GM19463 (cell line): ENCODE data around the gene COPS8.

ENCODE experiments used
- ATAC-seq: cut with Tn5 transposase; IDR thresholded peaks from one replicate; pipeline ENCODE4 v1.9.1; 2021; ENCODE audit warnings: mild to moderate bottlenecking, moderate library complexity; ENCODE audit not compliant: unreplicated experiment

COPS8 gene

DNA sequence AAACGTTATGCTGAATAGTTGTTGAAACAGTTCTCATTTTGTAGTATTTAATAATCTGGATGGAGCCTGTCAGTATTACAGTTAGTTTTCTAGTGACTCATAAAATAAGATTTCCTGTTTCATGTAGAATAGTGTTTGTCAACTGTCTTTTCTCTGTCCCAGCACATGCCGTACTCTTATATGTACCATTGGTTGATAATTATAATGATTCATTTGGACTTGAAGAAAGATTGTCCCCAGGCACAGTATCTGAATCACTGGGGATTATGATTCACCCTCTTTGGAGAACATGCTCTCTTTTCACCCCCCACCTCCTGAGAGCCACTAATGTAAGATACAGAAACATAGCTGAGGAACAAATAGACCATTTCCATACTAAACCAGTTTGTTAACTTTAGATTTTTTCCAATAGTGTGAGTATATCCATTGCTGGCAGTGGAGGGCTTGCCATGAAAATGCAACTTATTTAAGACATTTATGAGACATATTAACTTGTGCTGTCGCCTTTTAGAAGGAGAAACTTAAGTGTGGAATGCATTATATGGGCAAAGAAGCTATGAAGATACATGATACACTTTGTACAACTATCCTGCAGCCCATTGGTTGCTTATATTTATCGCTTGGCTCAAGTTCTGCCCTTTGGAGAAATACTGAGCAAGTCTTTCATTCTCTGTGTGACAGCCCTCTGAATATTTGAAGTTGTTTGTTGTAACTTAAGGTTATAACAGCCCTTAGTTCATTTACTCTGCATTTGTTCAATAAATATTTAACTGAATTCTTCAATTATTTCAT is 12.4 kb downstream of the COPS8 start:
- no peak for ATAC-seq

DNA sequence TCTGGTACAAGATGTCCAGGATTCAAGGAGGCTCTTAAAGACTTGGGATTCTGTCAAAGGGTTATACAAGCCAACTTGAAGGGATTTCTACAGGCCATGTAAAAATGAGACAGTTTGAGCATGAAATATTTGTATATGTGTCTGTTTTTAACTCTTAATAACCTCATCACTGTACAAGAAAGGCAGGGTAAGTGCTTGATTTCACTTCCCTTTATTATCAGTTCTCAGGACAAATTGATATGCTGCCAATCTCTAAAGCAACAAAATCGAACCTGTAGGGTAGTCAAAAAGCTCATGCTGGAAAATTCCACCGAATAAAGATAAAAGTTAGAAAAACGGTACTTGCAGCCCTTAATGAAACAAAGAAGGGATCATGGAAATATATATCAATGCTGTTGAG is 14.1 kb downstream of the COPS8 start:
- ATAC-seq, result no peak

DNA sequence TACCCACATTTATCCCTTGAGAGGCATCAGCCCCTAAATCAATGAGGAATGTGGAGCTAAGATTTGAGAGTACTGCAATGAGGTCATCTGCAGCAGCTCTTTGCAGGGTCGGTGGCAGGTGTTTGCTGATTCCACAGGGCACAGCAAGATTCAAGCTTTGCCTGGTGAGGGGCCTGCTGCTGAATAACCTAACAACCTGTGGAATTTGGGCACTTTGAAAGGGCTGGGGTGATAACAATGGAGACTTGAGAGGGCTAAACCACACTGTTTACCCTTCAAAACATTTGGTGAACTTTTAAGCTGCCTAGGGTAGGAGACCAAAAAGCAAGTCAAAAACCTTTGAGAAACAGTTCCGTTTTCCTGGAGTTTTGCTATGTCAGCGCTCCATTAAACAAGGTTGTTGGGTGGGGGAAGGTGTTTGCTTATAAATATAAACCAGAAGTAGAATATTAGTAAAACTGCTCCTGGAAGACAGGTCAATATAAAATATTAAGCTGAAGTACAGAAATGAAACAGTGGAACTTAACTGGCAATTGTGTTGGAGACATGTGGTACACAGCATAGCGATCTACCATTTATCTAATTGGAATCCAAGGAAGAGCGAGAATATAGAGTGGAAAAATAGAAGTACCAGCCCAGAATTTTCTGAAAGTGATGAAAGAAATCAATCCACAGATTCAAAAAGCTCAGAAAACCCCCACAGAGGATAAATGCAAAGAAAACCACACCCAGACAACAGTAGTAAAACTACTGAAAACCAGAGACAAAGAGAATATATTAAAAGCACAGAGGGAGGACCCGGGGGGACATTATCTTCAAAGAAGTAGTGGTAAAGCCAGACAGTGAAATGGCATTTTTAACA is 15.7 kb downstream of the COPS8 start:
- ATAC-seq, result no peak

DNA sequence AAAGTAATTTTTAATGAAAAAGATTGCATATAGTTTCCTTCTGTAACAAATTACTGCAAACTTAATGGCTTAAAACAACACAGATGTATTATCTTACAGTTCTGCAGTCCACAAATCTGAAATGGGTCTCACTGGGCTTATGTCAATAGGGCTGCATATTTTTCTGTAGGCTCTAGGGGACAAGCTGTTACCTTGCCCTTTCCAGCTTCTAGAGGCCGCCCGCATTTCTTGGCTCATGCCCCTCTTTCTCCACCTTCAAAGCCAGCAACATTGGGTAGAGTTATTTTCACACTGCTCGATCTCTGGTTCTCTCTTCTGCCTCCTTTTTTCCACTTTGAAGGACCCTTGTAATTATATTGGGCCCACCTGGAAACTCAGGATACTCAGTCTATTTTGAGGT is 16.7 kb downstream of the COPS8 start:
- ATAC-seq, result no peak

DNA sequence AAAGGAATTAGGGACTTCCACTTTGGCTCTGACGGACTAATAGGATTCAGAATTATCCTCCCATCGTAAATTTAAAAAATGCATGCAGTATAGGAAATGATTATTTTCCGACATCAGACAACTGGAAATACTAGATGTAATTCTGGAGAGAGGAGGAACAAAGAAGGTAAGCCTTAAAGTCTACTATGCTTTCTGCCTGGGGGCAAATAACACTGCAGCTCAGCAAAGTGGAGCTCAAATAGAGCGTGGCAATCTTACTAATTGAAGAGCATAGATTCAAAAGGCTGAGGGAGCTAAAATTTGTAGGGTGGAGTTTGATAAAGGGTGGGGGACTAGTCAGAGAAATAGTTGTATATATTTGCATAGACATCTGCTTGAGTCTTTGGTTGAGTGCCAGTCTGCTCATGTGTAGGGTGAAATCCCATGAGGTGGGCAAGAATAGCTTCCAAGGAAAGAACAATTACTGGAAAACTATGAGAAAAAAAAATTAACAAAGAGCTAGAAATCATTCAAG is 23.8 kb downstream of the COPS8 start:
- ATAC-seq, result no peak

DNA sequence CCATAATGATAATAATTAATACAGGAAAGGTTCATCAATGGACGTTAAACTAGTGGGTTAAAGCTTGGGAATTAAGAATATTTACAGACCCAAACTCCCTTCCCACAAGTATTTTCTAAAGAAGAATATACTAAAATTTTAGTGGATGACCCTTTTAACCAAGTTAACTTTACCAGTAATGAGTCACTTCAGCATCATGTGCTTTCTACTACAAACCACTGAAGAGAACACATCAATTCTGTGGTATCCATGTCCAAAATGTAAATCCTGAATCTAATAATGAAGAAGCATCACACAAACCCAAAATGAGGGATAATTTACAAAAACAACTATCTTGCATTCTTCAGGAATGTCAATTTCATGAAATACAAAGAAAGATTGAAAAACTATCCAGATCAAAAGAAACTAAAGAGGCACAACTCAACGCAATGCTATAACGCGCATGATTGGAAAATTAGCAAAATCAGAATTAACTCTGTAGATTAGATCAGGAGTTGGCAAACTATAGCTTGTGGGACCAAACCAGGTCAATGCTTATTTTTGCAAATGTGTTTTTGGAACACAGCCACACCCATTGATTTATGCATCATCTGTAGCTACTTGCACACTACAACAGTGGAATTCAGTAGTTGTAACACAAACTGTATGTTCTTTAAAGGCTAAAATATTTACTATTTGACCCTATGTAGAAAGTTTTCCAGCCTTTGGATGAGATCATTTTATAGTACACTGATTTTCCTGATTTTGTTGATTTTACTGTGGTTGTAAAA is 27.5 kb downstream of the COPS8 start:
- no peak for ATAC-seq

DNA sequence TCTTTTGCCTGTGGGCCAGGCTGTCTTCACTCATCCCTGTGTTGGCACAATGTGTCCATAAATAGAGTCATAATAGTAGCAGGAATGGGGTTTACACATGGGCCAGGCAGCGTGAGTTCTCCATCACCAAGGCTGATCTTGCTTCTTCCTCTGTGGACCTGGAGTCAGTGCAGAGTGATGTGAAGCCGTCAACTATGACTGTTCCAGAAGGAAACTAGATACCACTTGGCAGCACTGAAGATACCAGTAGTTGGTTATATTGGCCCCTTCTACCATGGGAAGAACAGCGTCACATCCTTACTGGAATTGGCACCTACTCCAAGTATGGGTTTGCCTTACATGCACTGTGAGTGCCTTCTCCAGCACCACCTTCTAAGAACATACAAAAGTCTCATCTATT is 30.2 kb downstream of the COPS8 start:
- no peak for ATAC-seq

DNA sequence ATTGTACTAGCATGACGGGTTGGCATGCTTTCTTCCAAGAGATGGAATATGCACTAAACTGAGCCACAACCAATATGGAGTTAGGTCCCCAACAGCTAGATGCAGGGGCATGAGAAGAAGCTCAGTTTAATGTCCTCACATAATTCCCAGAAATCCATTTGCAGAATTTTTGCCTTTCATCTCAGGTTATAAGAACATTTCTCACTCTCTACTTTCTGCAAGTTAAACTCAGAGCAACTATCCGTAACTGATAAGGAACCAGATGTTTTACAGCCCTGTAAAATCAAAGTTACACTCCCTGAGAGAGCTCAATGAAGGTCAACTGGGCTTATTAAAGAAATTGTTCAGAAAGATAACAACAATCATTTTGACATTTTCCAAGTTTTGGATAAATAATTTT is 30.7 kb downstream of the COPS8 start:
- ATAC-seq, result no peak

DNA sequence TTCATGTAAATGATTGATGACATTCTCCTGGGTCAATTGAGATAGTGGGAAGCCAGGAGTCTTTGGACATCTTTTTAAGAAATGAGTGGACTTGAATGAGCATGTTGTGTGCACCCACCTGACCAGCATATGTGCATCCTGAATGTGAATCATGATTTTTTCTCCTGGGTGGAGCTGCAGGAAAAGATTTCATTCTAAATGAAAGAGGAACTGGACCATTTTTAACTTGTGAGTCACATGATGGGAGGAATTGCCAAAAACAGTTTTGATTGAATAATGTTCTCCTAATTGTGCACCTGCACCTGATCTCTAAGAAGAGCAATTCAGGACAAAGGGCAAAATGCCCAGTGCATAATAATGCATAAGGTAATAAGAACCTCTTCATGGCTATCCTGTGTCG is 32.3 kb downstream of the COPS8 start:
- ATAC-seq, result no peak

DNA sequence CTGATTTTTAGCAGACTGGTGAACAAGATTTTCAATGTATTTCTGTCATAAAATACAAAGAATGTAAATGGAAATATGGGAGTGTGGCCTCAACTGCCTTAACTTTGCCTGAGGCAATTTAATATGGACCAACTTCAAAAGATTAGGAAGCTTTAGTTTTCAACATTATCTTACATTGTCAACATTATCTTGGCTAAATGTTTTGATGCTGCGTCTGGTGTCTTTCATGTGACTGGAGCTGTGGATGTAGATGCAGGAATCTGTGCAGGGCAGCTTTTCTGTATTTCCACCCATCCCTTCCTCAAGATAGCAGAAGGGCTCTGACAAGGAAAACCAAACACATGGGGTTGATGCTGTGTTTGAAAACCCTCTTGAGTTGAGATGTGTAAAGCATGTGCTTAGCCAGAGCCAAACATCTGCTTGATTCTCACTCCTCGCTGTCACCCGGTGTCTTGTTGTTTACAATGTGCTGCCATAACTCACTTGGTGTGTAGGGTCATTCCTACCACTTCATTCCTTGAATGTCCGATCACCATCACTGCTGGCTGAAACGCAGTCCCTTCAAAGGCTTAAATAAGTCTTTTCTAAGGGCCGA is 33.0 kb downstream of the COPS8 start:
- ATAC-seq, result no peak

DNA sequence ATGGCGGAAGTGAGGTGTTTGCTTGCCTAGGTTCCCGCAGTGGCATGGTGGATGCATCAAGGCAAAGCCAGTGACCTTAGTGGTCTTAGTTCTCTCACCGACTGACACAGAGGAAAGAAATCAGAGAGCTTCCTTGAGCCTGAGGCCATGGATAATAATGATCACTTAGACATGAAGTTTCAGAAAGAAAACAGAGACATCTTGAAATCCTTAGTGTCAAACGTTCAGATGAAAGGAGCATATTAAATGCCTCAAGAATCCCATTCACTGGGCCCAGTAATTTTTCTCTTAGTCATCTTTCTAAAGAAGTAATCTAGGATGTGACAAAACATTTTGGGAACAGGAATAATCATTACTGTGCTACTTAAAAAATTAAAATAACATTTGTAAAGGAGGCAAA is 35.2 kb downstream of the COPS8 start:
- ATAC-seq, result no peak

DNA sequence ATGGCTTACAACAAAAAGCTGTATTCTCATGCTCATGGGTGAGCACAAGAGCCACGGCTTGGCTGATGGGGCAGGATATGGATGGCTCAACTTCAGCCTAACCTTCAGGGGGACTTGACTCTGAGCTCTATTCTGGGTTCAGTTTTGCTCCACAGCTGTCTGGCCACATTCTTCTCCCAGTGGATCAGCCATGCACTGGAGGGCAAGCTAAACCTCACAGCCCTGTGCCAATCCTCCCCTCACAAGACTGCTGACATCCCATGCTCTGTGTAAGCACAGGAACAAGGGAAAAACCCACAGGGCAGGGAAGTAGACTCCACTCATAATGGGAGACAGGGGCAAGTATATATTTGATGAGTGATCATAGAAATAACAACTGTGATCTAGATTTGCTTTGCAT is 35.6 kb downstream of the COPS8 start:
- ATAC-seq, result no peak

DNA sequence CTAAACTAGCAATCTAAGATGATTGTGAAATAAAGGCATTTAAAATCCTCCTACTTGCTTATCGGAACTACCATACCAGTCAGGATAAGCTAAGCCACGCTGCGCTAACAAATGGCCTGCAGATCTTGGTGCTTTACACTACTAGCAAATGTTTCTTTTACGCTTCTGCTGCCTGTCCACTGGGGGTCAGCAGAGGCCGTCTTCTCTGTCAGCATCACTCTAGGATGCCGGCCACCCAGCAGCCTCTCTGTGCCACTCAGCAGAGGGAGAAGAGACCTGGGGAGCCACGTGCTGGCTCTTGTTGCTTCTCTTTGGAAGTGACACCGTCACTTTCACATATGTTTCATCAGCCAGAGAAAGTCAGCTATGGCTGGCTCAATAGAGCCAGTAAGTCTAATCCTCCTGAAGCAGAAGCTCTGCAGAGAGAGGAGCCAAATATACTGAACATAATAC is 36.6 kb downstream of the COPS8 start:
- peak; percentile 58 for ATAC-seq

DNA sequence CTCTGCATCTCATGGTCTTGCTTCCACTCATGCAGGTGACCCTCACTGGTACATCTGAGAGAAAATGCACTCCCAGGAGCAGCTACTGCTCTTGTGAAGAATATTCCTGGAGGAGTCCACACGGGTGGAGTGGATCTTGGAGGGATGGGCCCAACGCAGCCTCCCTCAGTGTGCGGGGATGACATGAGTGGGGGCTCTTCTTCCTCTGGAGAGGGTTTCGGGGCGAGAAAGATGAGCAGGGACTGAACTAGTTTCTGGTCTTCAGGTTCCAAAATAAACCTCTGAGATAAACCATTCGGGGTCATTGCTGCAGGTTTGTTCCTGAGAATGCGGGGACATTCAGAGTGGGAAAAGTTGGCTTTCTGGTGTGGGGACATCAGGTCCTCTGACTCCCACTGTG is 39.1 kb downstream of the COPS8 start:
- no peak for ATAC-seq

DNA sequence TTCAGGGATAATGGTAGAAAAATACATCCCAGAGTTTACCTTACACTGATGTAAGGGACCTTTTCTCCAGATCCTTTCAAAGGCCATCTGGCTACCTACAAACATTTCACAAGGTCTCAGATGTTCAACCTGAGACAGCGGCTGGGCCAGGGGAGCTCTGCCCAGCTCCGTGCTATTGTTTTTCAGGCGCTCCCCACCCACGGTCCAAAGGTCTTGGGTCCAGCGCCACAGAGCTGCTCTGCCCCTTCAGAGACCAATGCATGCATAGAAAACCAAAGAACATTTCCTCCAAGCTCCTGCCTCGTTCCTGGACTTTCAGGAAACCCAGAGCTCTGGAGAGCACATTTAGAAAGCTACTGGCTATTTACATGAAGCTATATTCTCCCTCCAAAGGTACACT is 40.3 kb downstream of the COPS8 start:
- no peak for ATAC-seq

DNA sequence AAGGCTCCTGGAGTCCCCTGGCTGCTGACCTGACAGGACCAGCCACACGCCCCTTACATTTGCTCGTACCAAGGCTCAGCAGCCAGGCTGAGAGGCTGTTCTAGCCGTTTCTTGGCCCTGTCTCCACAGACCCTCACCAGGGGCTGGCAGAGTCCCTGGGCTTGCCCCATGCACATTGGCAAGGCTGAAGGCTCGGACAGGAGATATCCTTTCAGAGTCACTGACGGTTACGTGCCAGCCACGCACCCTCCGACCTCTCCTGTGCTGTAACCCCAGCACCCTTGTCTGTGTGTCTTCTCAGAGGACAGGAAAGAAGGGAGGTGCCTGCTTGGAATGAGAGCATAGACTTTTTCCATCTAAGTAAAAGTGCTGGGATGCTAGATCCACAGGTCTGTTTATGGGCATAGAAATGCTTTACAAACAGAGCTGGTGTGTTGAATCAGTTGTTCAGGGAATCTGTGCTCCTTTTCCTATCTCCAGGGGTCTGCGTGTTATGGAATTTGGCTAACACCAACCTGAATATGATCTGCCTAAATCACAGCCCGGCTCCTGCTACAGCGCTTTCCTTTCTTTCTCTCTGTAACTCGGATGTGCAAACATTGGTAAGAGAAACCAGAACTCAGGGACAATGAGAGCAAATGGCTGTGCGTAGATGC is 41.0 kb downstream of the COPS8 start:
- ATAC-seq, result no peak

DNA sequence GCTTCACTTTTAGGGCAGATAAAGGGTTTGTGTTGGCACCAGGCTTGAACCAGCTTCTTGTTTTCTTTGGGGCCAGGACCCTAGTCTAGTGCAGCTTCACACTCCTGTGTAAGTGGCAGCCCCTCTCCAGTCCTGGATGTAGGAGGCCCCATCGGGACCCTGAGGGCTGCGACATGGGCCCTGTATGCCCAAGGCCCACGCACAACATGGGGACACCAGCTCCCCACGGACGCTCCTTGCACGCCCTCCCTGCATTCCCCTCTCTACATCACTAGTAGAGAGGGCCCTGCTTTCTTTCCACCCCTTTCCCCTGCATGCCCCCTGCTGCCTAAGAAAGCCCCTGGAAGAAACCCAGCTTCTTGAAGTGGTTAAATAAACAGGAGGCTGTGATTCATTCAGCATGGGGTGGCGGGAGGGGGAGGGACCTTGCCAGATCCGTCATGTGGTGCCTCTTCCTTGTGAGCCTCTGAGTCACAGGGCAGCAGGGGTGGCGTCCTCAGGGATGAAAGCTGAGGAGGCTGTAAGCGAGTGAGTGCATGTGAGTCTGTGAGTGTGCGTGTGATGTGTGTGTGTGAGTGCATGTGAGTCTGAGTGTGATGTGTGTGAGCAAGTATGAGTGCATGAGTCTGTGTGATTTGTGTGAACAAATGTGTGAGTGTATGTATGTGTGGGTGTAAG is 42.5 kb downstream of the COPS8 start:
- no peak for ATAC-seq

DNA sequence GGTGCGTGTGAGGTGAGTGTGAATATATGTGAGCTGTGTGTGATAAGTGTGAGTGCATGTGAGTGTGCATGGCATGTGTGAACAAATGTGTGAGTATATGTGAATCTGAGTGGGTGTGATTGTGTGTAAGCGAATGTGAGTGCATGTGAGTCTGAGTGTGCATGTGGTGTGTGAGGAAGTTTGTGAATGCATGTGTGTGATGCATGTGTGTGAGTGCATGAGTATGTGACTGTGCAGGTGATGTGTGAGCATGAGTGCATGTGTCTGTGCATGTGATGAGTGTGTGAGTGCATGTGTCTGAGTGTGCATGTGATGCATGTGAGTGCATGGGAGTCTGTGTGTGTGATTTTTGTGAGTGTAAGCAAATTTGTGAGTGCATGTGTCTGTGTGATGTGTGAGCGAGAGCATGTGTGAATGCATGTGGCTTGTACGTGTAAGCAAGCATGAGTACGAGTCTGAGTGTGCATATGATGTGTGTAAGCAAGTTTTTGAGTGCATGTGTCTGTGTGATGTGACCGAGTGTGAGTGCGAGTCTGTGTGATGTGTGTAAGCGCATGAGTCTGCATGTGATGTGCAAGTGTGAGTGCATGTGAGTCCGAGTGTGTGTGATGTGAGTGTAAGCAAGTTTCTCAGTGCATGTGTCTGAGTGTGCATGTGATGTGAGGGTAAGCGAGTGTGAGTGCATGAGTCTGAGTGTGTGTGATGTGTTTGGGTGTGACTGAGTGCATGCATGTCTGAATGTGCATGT is 43.3 kb downstream of the COPS8 start:
- no peak for ATAC-seq

DNA sequence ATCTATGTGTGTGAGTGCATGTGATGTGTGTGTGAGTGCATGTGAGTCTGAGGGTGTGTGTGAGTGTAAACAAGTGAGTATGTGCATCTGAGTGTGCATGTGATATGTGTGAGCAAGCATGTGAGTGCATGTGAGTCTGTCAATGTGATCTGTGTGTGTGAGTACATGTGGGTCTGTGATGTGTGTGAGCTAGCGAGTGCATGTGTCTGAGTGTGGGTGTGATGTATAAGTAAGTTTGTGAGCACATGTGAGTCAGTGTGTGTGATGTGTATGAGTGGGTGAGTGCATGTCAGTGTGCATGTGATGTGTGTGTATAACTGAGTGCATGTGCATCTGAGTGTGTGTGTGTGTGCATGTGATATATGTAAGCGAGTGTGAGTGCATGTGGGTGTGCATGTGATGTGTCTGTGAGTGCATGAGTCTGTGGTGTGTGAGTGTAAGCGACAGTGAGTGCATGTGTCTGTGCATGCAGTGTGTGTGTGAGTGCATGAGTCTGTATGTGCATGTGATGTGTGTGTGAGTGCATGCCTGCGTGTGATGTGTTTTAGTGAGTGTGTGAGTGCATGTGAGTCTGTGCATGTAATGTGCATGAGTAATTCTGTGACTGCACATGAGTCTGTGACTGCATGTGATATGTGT is 44.1 kb downstream of the COPS8 start:
- ATAC-seq, result no peak
